HEK293 (cell line): ENCODE measurements around the gene ARMC2.
A peak's percentile ranks its signal among the peaks of the same experiment; 100 is the strongest.

Experiments
- CTCF ChIA-PET: fragments of 350-600 bp; formaldehyde crosslinking; extraction: SDS; loops from one replicate; lab custom pipeline; 2021; ENCODE audit warnings: antibody characterized with exemption; lab: Yijun Ruan, JAX
- POLR2A ChIA-PET: fragments of 300-600 bp; formaldehyde crosslinking; extraction: SDS; loops from one replicate; lab custom pipeline; 2020; ENCODE audit warnings: antibody characterized with exemption, inconsistent platforms; lab: Yijun Ruan, JAX
- H3K27ac ChIP-seq: fragments of 200-500 bp; sonication (Bioruptor generic); 2 replicates; pipeline ENCODE4 v1.5.1; 2014; ENCODE audit warnings: low read depth, low read length, control low read depth, inconsistent platforms; ENCODE audit errors: extremely low read depth
- H3K36me3 ChIP-seq, 2 experiments: fragments of 200-500 bp in 1 of 2; sonication (Bioruptor generic) in 1 of 2; 1 replicate in 1 of 2; 2 replicates in 1 of 2; pipeline ENCODE4 v1.5.1; 2014 to 2017; ENCODE audit warnings: inconsistent platforms in 2 of 2, low read length in 2 of 2; ENCODE audit not compliant: control insufficient read depth in 2 of 2, insufficient read depth in 1 of 2
- H3K4me1 ChIP-seq: fragments of 200-500 bp; sonication (Bioruptor generic); 2 replicates; pipeline ENCODE4 v1.5.1; 2014; ENCODE audit warnings: mild to moderate bottlenecking, low read length, inconsistent platforms; ENCODE audit not compliant: control insufficient read depth, insufficient read depth
- H3K4me3 ChIP-seq: 2 replicates; pipeline ENCODE4 v1.5.1; 2011; ENCODE audit warnings: low read depth, mild to moderate bottlenecking, control low read depth, low read length, moderate library complexity
- H3K9me3 ChIP-seq: fragments of 200-500 bp; sonication (Bioruptor generic); 2 replicates; pipeline ENCODE4 v1.5.1; 2014; ENCODE audit warnings: low read depth, low read length, inconsistent platforms; ENCODE audit not compliant: control insufficient read depth, insufficient read depth
- KLF8 ChIP-seq: fragments of 450-650 bp; formaldehyde crosslinking; IDR thresholded peaks from 2 replicates; pipeline ENCODE4 v1.5.1; 2016; ENCODE audit warnings: missing biosample characterization, missing genetic modification characterization
- PRDM1 ChIP-seq: fragments of 450-650 bp; formaldehyde crosslinking; IDR thresholded peaks from 2 replicates; pipeline ENCODE4; 2016; ENCODE audit warnings: missing biosample characterization, missing genetic modification characterization
- YY1 ChIP-seq: fragments of 450-650 bp; formaldehyde crosslinking; IDR thresholded peaks from 2 replicates; pipeline ENCODE4 v1.5.1; 2018; ENCODE audit warnings: missing biosample characterization, missing genetic modification characterization
- ZBTB48 ChIP-seq: fragments of 450-650 bp; formaldehyde crosslinking; IDR thresholded peaks from 2 replicates; pipeline ENCODE4 v1.5.1; 2016; ENCODE audit warnings: missing biosample characterization, missing genetic modification characterization
- ZIC2 ChIP-seq: fragments of 450-650 bp; formaldehyde crosslinking; IDR thresholded peaks from 2 replicates; pipeline ENCODE4 v1.5.1; 2016; ENCODE audit warnings: missing biosample characterization, missing genetic modification characterization
- ZNF366 ChIP-seq: fragments of 450-650 bp; formaldehyde crosslinking; conservative IDR thresholded peaks from 2 replicates; pipeline ENCODE4 v1.5.1; 2016; ENCODE audit warnings: missing biosample characterization, missing genetic modification characterization
- ZNF404 ChIP-seq: fragments of 450-650 bp; formaldehyde crosslinking; IDR thresholded peaks from 2 replicates; pipeline ENCODE4 v1.5.1; 2017; ENCODE audit warnings: missing biosample characterization, missing genetic modification characterization
- ZNF776 ChIP-seq: fragments of 450-650 bp; formaldehyde crosslinking; IDR thresholded peaks from 2 replicates; pipeline ENCODE4 v1.5.0; 2017; ENCODE audit warnings: missing biosample characterization, missing genetic modification characterization, borderline replicate concordance
- TF ChIP-seq, protein P1 (sequence below): fragments of 450-650 bp; formaldehyde crosslinking; IDR thresholded peaks from 2 replicates; pipeline ENCODE4 v1.5.1; 2017; ENCODE audit warnings: missing biosample characterization, missing genetic modification characterization
- TF ChIP-seq, protein P2 (sequence below): fragments of 450-650 bp; formaldehyde crosslinking; IDR thresholded peaks from 2 replicates; pipeline ENCODE4 v1.5.1; 2016; ENCODE audit warnings: missing biosample characterization, missing genetic modification characterization
- TF ChIP-seq, protein P3 (sequence below): fragments of 450-650 bp; formaldehyde crosslinking; IDR thresholded peaks from 2 replicates; pipeline ENCODE4 v1.5.1; 2016; ENCODE audit warnings: missing biosample characterization, missing genetic modification characterization
- TF ChIP-seq, protein P4 (sequence below): fragments of 450-650 bp; IDR thresholded peaks from 2 replicates; pipeline ENCODE4 v1.5.1; 2018; ENCODE audit warnings: missing biosample characterization, missing genetic modification characterization

The ARMC2 gene

DNA sequence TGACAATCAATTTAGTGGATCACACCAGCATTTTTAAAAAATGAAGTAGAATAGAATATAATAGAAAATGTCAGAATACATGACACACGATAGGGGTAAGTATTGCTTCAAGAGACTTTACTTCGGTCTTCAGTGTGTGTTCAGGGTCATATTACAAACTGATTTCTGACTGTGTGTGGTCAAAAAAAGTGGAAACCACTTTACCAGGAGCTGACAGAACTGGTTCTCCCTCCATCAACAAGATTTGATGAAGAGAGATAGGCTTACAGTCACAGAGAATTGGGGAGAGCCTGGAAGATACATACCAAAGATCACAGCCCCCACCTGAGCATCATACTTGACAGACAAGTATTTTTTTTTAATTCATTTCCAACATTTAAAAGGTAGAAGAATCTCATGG, 21.7 kb downstream of the ARMC2 start:
- Histone ChIP-seq H3K36me3 (no peaks in the 10 kb centered on the region; a peak in 1 of 3 replicates), H3K4me3 (no peak overlapping the region), H3K4me1 (no peaks in the 10 kb centered on the region), H3K9me3 (no peaks in the 10 kb centered on the region), H3K27ac (no peak overlapping the region)
- CTCF ChIA-PET = interaction anchor here (0.7 to 1.4 kb wide), 3 partner anchors 12 to 477 kb away, joined by 3 read pairs; no protein-coding TSS in a partner anchor
- POLR2A ChIA-PET = no interaction called here
- TF ChIP-seq ZNF404 (tag by site-specific recombination) (no peak), KLF8 (no peak), ZBTB48 (tag by site-specific recombination) (no peak)
- TF ChIP-seq, protein P1, sequence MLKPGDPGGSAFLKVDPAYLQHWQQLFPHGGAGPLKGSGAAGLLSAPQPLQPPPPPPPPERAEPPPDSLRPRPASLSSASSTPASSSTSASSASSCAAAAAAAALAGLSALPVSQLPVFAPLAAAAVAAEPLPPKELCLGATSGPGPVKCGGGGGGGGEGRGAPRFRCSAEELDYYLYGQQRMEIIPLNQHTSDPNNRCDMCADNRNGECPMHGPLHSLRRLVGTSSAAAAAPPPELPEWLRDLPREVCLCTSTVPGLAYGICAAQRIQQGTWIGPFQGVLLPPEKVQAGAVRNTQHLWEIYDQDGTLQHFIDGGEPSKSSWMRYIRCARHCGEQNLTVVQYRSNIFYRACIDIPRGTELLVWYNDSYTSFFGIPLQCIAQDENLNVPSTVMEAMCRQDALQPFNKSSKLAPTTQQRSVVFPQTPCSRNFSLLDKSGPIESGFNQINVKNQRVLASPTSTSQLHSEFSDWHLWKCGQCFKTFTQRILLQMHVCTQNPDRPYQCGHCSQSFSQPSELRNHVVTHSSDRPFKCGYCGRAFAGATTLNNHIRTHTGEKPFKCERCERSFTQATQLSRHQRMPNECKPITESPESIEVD (tag by site-specific recombination) = 0 out of 2 replicates have a peak, but pooled peaks have one; percentile 20
- TF ChIP-seq, protein P2, sequence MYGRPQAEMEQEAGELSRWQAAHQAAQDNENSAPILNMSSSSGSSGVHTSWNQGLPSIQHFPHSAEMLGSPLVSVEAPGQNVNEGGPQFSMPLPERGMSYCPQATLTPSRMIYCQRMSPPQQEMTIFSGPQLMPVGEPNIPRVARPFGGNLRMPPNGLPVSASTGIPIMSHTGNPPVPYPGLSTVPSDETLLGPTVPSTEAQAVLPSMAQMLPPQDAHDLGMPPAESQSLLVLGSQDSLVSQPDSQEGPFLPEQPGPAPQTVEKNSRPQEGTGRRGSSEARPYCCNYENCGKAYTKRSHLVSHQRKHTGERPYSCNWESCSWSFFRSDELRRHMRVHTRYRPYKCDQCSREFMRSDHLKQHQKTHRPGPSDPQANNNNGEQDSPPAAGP (tag by site-specific recombination) = no peak

DNA sequence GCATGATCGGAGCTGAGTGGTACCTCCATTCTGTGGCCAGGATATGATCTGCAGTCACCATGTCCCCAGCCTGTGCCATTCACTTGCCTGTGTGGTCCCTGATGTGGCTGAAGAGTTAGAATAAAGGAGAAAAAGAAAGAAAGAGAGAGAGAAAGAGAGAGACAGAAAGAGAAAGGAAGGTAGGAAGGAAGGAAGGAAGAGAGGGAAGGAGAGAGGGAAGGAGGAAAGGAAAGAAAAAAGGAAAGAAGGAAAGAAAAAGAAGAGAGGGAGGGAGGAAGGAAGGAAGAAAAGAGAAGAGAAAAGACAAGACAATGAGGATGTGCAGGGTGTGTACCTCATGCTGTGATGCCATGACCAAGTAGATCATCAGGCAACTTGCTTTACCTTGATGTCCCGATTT, 22.1 kb downstream of the ARMC2 start:
- no peaks in the 10 kb centered on the region; a peak in 1 of 3 replicates for H3K36me3 ChIP-seq
- no peak overlapping the region for H3K4me3 ChIP-seq
- ChIA-PET CTCF (interaction anchor here (0.9 to 2.0 kb wide), 2 partner anchors 203 to 303 kb away, joined by 3 to 6 read pairs; no protein-coding TSS in a partner anchor), POLR2A (no interaction called here)
- no peaks in the 10 kb centered on the region for H3K4me1 ChIP-seq
- TF ChIP-seq, protein P3, sequence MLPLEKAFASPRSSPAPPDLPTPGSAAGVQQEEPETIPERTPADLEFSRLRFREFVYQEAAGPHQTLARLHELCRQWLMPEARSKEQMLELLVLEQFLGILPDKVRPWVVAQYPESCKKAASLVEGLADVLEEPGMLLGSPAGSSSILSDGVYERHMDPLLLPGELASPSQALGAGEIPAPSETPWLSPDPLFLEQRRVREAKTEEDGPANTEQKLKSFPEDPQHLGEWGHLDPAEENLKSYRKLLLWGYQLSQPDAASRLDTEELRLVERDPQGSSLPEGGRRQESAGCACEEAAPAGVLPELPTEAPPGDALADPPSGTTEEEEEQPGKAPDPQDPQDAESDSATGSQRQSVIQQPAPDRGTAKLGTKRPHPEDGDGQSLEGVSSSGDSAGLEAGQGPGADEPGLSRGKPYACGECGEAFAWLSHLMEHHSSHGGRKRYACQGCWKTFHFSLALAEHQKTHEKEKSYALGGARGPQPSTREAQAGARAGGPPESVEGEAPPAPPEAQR = no peak
- TF ChIP-seq PRDM1 (tag by site-specific recombination) = 0 out of 2 replicates have a peak, but pooled peaks have one; percentile 53
- no peak for TF ChIP-seq YY1 (tag by site-specific recombination)
- TF ChIP-seq ZNF366 (tag by site-specific recombination) = peak; percentile 94
- no peak overlapping the region for H3K27ac ChIP-seq
- no peaks in the 10 kb centered on the region for H3K9me3 ChIP-seq

DNA sequence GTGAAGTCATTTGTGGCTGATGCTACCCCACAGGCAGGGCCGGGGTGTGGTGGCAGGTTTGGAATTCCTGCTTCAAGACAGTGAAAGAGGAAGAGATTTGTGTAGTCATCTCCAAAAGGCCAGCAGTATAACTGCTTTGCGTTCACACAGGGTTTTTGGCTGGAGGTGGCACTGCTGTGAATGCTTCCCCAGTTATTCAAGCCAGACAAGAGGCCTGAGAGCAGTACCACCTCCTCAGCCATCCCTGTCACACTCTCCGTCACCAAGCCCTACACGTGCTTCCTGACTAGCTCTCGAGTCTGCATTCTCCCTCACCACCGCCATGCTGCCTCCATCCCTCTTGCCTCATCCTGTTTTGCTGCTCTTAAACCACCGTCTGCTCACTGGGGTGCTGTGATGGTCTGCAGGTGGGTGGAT, 23.9 kb downstream of the ARMC2 start:
- ChIA-PET POLR2A (interaction anchor here (0.8 kb wide), 1 partner anchor 1203 kb away, joined by 3 read pairs; no protein-coding TSS in a partner anchor), CTCF (interaction anchor here (0.5 to 2.0 kb wide), 7 partner anchors 10 to 345 kb away, joined by 3 to 7 read pairs (median 4); no protein-coding TSS in a partner anchor)
- no peaks in the 10 kb centered on the region for H3K4me1 ChIP-seq
- no peak overlapping the region for H3K27ac ChIP-seq
- H3K9me3 ChIP-seq = no peaks in the 10 kb centered on the region
- H3K36me3 ChIP-seq = no peaks in the 10 kb centered on the region; a peak in 1 of 3 replicates
- no peak overlapping the region for H3K4me3 ChIP-seq
- TF ChIP-seq, protein P4, sequence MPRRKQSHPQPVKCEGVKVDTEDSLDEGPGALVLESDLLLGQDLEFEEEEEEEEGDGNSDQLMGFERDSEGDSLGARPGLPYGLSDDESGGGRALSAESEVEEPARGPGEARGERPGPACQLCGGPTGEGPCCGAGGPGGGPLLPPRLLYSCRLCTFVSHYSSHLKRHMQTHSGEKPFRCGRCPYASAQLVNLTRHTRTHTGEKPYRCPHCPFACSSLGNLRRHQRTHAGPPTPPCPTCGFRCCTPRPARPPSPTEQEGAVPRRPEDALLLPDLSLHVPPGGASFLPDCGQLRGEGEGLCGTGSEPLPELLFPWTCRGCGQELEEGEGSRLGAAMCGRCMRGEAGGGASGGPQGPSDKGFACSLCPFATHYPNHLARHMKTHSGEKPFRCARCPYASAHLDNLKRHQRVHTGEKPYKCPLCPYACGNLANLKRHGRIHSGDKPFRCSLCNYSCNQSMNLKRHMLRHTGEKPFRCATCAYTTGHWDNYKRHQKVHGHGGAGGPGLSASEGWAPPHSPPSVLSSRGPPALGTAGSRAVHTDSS (tag by site-specific recombination) = no peak
- TF ChIP-seq ZNF776 (tag by site-specific recombination) (no peak), ZIC2 (peak; percentile 45; the same call in 1 of the 2 replicates)
